Measurements from ENCODE around the gene DCXR.

Gene DCXR

GRCh38 chr17:82036634-82037091, 834 bp downstream of the DCXR start:
- no peak for DNase-seq

- no peak for DNase-seq
Measured at GRCh38 chr17:82035956-82036633, 1.4 kb downstream of the DCXR start.

GRCh38 chr17:82035488-82035887, 2.0 kb downstream of the DCXR start:
- DNase-seq, result no peak

- no peak for DNase-seq
Measured at GRCh38 chr17:82034371-82035011, 3.0 kb downstream of the DCXR start.

- no peak for DNase-seq
Measured at GRCh38 chr17:82033359-82034085, 4.0 kb downstream of the DCXR start.

- DNase-seq, result no peak
Measured at GRCh38 chr17:82031885-82032627, 5.4 kb downstream of the DCXR start.

GRCh38 chr17:82031303-82031884, 6.1 kb downstream of the DCXR start, which contains the start of gene RAC3:
TSS of gene RAC3 (plus strand) at chr17:82031678. CDS start at chr17:82031762, 84 bp downstream.
- no peak for DNase-seq

GRCh38 chr17:82030470-82031302, 6.8 kb downstream of the DCXR start:
- DNase-seq, result peak; percentile 72

- no peak for DNase-seq
Measured at GRCh38 chr17:82029990-82030469, 7.5 kb downstream of the DCXR start.

- no peak for DNase-seq
Measured at GRCh38 chr17:82029391-82029790, 8.1 kb downstream of the DCXR start.

- no peak for DNase-seq
Measured at GRCh38 chr17:82028966-82029365, 8.5 kb downstream of the DCXR start.

- no peak for DNase-seq
Measured at GRCh38 chr17:82028246-82028645, 9.3 kb downstream of the DCXR start.

- no peak for DNase-seq
Measured at GRCh38 chr17:82025401-82026107, 11.9 kb downstream of the DCXR start.

GRCh38 chr17:82024859-82025258, 12.6 kb downstream of the DCXR start:
- no peak for DNase-seq

GRCh38 chr17:82023447-82024241, 13.9 kb downstream of the DCXR start:
- DNase-seq, result no peak

- DNase-seq, result peak; percentile 99
Measured at GRCh38 chr17:82022981-82023446, 14.5 kb downstream of the DCXR start, which contains the start of gene LRRC45. TSS of gene LRRC45 (plus strand) at chr17:82023305. CDS start at chr17:82023644, 339 bp downstream.

GRCh38 chr17:82022310-82022980, 15.1 kb downstream of the DCXR start, which contains the start of gene CENPX:
TSS of gene CENPX (minus strand) at chr17:82022878. CDS start at chr17:82022861, 17 bp downstream.
- DNase-seq, result no peak

GRCh38 chr17:82021900-82022309, 15.6 kb downstream of the DCXR start:
- DNase-seq, result no peak
